Activated CD4-positive, alpha-beta T cell treated with anti-CD3 and anti-CD28 coated beads for 48 hours (primary cell): ENCODE measurements around the gene NLGN4Y.
"Not testable (repeated sequence)": the region's sequence is repeated elsewhere in the genome, so short reads cannot be mapped to it uniquely, and the experiment has no call there.

ENCODE experiments used
- DNase-seq: peaks from one replicate; pipeline ENCODE4 v3.0.0-alpha.2; 2020

The NLGN4Y gene

DNA sequence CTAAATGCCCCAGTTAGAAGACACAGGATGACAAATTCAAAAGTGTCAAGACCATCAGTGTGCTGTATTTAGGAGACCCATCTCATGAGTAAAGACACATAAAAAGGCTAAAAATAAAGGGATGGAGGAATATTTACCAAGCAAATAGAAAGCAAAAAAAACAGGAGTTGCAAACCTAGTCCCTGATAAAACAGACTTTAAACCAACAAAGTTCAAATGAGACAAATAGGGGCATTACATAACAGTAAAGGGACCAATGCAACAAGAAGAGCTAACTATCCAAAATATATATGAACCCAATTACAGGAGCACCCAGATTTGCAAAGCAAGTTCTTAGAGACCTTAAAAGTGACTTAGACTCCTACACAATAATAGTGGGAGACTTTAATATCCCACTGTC, 336.1 kb downstream of the NLGN4Y start:
- no peak for DNase-seq

DNA sequence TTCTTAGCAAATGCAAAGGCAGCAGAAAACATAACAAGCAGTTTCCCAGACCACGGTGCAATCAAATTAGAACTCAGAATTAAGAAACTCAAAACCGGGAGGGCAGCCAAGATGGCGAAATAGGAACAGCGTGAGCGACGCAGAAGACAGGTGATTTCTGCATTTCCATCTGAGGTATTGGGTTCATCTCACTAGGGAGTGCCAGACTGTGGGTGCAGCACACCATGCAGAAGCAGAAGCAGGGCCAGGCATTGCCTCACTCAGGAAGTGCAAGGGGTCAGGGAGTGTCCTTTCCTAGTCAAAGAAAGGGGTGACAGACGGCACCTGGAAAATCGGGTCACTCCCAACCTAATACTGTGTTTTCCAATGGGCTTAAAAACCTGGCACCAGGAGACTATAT, 336.7 kb downstream of the NLGN4Y start:
- not testable (repeated sequence) for DNase-seq

DNA sequence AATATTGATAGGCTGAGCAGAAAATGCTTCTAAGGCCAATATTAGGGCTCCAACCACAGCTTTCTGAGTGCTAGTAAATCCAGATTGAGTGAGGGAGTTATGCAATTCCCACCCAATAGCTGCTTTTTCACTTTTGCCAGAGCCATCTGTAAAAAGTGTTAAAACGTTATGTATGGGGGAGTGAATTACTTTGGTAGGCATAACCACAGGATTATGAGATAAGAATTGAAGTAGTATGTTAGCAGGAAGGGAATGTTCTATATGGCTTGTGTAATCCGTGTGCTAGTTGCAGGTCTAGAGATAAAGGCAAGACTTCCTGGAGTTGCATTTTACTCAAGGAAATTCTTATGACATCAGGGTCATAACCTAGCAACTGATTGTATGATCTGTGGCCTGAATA, 347.6 kb downstream of the NLGN4Y start:
- DNase-seq: no peak
